IPS-NIHi7 (cell line): ENCODE data around the gene TMEM269.
"Not testable (repeated sequence)": the region's sequence is repeated elsewhere in the genome, so short reads cannot be mapped to it uniquely, and the experiment has no call there.

Experiments
- DNase-seq: peaks from one replicate; pipeline ENCODE4 v3.0.0; 2012; ENCODE audit warnings: mixed read lengths; ENCODE audit errors: extremely low spot score

The TMEM269 gene

GRCh38 chr1:42774928-42775526, 9.8 kb upstream of the TMEM269 start:
- no peak for DNase-seq

- DNase-seq, result no peak
These were observed 8.3 kb upstream of the TMEM269 start for GRCh38 chr1:42776502-42776901.

GRCh38 chr1:42777852-42778251, 6.9 kb upstream of the TMEM269 start:
- peak; percentile 74 for DNase-seq

GRCh38 chr1:42779725-42780124, 5.1 kb upstream of the TMEM269 start:
- no peak for DNase-seq

- DNase-seq, result no peak
These were observed 4.6 kb upstream of the TMEM269 start for GRCh38 chr1:42780176-42780575.

GRCh38 chr1:42783092-42783491, 1.7 kb upstream of the TMEM269 start:
- DNase-seq, result no peak

- no peak for DNase-seq
These were observed 245 bp upstream of the TMEM269 start for GRCh38 chr1:42784547-42784945.

- DNase-seq, result no peak
These were observed 1.3 kb downstream of the TMEM269 start for GRCh38 chr1:42786097-42786496.

- DNase-seq, result no peak
These were observed 3.2 kb downstream of the TMEM269 start for GRCh38 chr1:42788021-42788420.

- no peak for DNase-seq
These were observed 9.0 kb downstream of the TMEM269 start for GRCh38 chr1:42793824-42794223.

- no peak for DNase-seq
These were observed 12.6 kb downstream of the TMEM269 start for GRCh38 chr1:42797414-42797813.

- no peak for DNase-seq
These were observed 13.2 kb downstream of the TMEM269 start for GRCh38 chr1:42797979-42798378.

GRCh38 chr1:42801832-42802473, 17.2 kb downstream of the TMEM269 start:
- DNase-seq, result no peak

- DNase-seq, result no peak
These were observed 21.4 kb downstream of the TMEM269 start for GRCh38 chr1:42806171-42806570.

GRCh38 chr1:42806593-42806992, 21.8 kb downstream of the TMEM269 start:
- no peak for DNase-seq

GRCh38 chr1:42807056-42807668, 22.4 kb downstream of the TMEM269 start:
- DNase-seq, result no peak

- DNase-seq, result not testable (repeated sequence)
These were observed 30.0 kb downstream of the TMEM269 start for GRCh38 chr1:42814815-42815214.

- DNase-seq, result no peak
These were observed 31.3 kb downstream of the TMEM269 start for GRCh38 chr1:42815941-42816584.

GRCh38 chr1:42816585-42817439, 32.0 kb downstream of the TMEM269 start, which contains the start of the genes ERMAP and SVBP:
TSS of gene ERMAP (plus strand) at chr1:42817122. CDS start at chr1:42830449, 13,327 bp downstream.
TSS of gene SVBP (minus strand) at chr1:42817397. CDS start at chr1:42816544, 853 bp downstream.
- peak; percentile 98 for DNase-seq

- no peak for DNase-seq
These were observed 32.6 kb downstream of the TMEM269 start for GRCh38 chr1:42817440-42817767.

GRCh38 chr1:42817976-42818375, 33.2 kb downstream of the TMEM269 start:
- DNase-seq, result no peak

- DNase-seq, result no peak
These were observed 36.0 kb downstream of the TMEM269 start for GRCh38 chr1:42820813-42821212.
